Left forelimb (tissue), 1 donor: Measurements from ENCODE around the gene NT5DC2.

ENCODE experiments used
- DNase-seq: peaks from one replicate; pipeline ENCODE4 v3.0.0-alpha.2; 2018; ENCODE audit warnings: low spot score

NT5DC2 gene

GRCh38 chr3:52533623-52534280 is at the start of gene NT5DC2:
Gene NT5DC2, minus strand, starts transcription at chr3:52533857. Its CDS starts 120 bp downstream, at chr3:52533737.
- peak; percentile 89 for DNase-seq

GRCh38 chr3:52574056-52574965 is 40.7 kb upstream of the NT5DC2 start:
- no peak for DNase-seq

GRCh38 chr3:52572221-52572620 is 38.6 kb upstream of the NT5DC2 start:
- DNase-seq, result no peak

GRCh38 chr3:52570076-52570475 is 36.4 kb upstream of the NT5DC2 start:
- DNase-seq, result no peak

- DNase-seq, result no peak
Observed at GRCh38 chr3:52568069-52568468, 34.4 kb upstream of the NT5DC2 start.

- no peak for DNase-seq
Observed at GRCh38 chr3:52563984-52564383, 30.3 kb upstream of the NT5DC2 start.

- no peak for DNase-seq
Observed at GRCh38 chr3:52561028-52561747, 27.5 kb upstream of the NT5DC2 start.

- no peak for DNase-seq
Observed at GRCh38 chr3:52558436-52558835, 24.8 kb upstream of the NT5DC2 start.

GRCh38 chr3:52557011-52557960 is 23.6 kb upstream of the NT5DC2 start:
- DNase-seq, result no peak

- no peak for DNase-seq
Observed at GRCh38 chr3:52555056-52555455, 21.4 kb upstream of the NT5DC2 start.

GRCh38 chr3:52554026-52554755 is 20.5 kb upstream of the NT5DC2 start:
- DNase-seq, result no peak

GRCh38 chr3:52552089-52552488 is 18.4 kb upstream of the NT5DC2 start:
- no peak for DNase-seq

GRCh38 chr3:52551118-52551517 is 17.5 kb upstream of the NT5DC2 start:
- no peak for DNase-seq

- no peak for DNase-seq
Observed at GRCh38 chr3:52547143-52547542, 13.5 kb upstream of the NT5DC2 start.

- DNase-seq, result no peak
Observed at GRCh38 chr3:52546111-52546901, 12.6 kb upstream of the NT5DC2 start.

GRCh38 chr3:52544937-52545336 is 11.3 kb upstream of the NT5DC2 start:
- DNase-seq, result no peak

GRCh38 chr3:52541050-52541449 is 7.4 kb upstream of the NT5DC2 start:
- DNase-seq, result no peak

- DNase-seq, result no peak
Observed at GRCh38 chr3:52539010-52539653, 5.5 kb upstream of the NT5DC2 start.

- peak; percentile 37 for DNase-seq
Observed at GRCh38 chr3:52537726-52538421, 4.2 kb upstream of the NT5DC2 start.
